Keratinocyte (primary cell): ENCODE results near the gene GIMD1. TPM values are rescaled to one million over a fixed set of nuclear protein-coding genes. Genes with fewer than 3 reads are reported as not detected.

Experiments used
- DNase-seq: peaks from one replicate; pipeline ENCODE4 v3.0.0-alpha.2; 2011; ENCODE audit warnings: low read depth, missing footprints, low spot score
- FAIRE-seq: peaks from 2 replicates; lab custom pipeline; 2011; peaks lifted over from hg19 to GRCh38; lab: Jason Lieb, UNC
- H2AFZ ChIP-seq: 2 replicates; pipeline ENCODE4 v1.6.0; 2012; ENCODE audit warnings: low read length, control low read depth, inconsistent platforms; ENCODE audit not compliant: control insufficient read depth
- H3K27ac ChIP-seq: 2 replicates; pipeline ENCODE4 v1.5.1; 2011; ENCODE audit warnings: low read length; ENCODE audit not compliant: control insufficient read depth, insufficient read depth
- H3K27me3 ChIP-seq: 3 replicates; pipeline ENCODE4 v1.6.0; 2011; ENCODE audit warnings: low read length; ENCODE audit not compliant: control insufficient read depth, insufficient read depth; ENCODE audit errors: extremely low read depth
- H3K36me3 ChIP-seq, 2 experiments: 2 replicates in 1 of 2; 3 replicates in 1 of 2; pipeline ENCODE4 v1.5.1; 2011; ENCODE audit warnings: low read length in 2 of 2, mild to moderate bottlenecking in 1 of 2; ENCODE audit not compliant: control insufficient read depth in 2 of 2, insufficient read depth in 2 of 2; ENCODE audit errors: extremely low read depth in 1 of 2
- H3K4me1 ChIP-seq: 3 replicates; pipeline ENCODE4 v1.5.1; 2011; ENCODE audit warnings: low read length; ENCODE audit not compliant: control insufficient read depth, insufficient read depth; ENCODE audit errors: extremely low read depth
- H3K4me2 ChIP-seq: 3 replicates; pipeline ENCODE4 v1.6.0; 2011; ENCODE audit warnings: low read depth, low read length; ENCODE audit not compliant: control insufficient read depth, insufficient read depth; ENCODE audit errors: extremely low read depth
- H3K4me3 ChIP-seq, 3 experiments: fragments of 200-600 bp in 1 of 3; sonication (generic) in 1 of 3; 2 replicates in 2 of 3; 3 replicates in 1 of 3; pipeline ENCODE4 v1.5.1; 2011 to 2016; ENCODE audit warnings: low read length in 3 of 3, mild to moderate bottlenecking in 3 of 3, control low read depth in 2 of 3, inconsistent platforms in 1 of 3, low read depth in 1 of 3, mixed read lengths in 1 of 3, mixed run types in 1 of 3, moderate library complexity in 1 of 3; ENCODE audit not compliant: control insufficient read depth in 2 of 3, insufficient read depth in 2 of 3; ENCODE audit errors: extremely low read depth in 1 of 3
- H3K79me2 ChIP-seq: 2 replicates; pipeline ENCODE4 v1.6.0; 2012; ENCODE audit warnings: low read length; ENCODE audit not compliant: control insufficient read depth, insufficient read depth
- H3K9ac ChIP-seq: 3 replicates; pipeline ENCODE4 v1.6.0; 2011; ENCODE audit warnings: low read length; ENCODE audit not compliant: control insufficient read depth, insufficient read depth; ENCODE audit errors: extremely low read depth
- H3K9me1 ChIP-seq: 3 replicates; pipeline ENCODE4 v1.6.0; 2011; ENCODE audit warnings: low read length; ENCODE audit not compliant: control insufficient read depth, insufficient read depth; ENCODE audit errors: extremely low read depth
- H3K9me3 ChIP-seq: 2 replicates; pipeline ENCODE4 v1.5.1; 2012; ENCODE audit warnings: low read depth, low read length; ENCODE audit not compliant: control insufficient read depth
- H4K20me1 ChIP-seq: 3 replicates; pipeline ENCODE4 v1.6.0; 2011; ENCODE audit warnings: low read length; ENCODE audit not compliant: control insufficient read depth, insufficient read depth; ENCODE audit errors: extremely low read depth
- CTCF ChIP-seq, 3 experiments: IDR thresholded peaks in 1 of 3; conservative IDR thresholded peaks in 1 of 3; optimal IDR thresholded peaks in 1 of 3; 2 replicates in 2 of 3; 3 replicates in 1 of 3; pipeline versions ENCODE3 to v1.5.1; 2011; ENCODE audit warnings: low read length in 3 of 3, mild to moderate bottlenecking in 3 of 3, moderate library complexity in 2 of 3, control low read depth in 1 of 3, inconsistent platforms in 1 of 3; ENCODE audit not compliant: insufficient read depth in 2 of 3; ENCODE audit errors: extremely low read depth in 1 of 3
- EZH2 ChIP-seq: IDR thresholded peaks from one replicate; pipeline ENCODE4 v1.6.1; 2012; ENCODE audit warnings: inconsistent platforms, mild to moderate bottlenecking, low read length, moderate library complexity
- dilution Hi-C: fragments of 300-500 bp; cut with MboI; formaldehyde crosslinking; loops from one replicate; pipeline ENCODE4 v1.7.0; 2020; ENCODE audit warnings: low sequenced_read_pairs; ENCODE audit not compliant: extremely low pct_ligation_motif_present
- polyA plus RNA-seq, 5 experiments: library from polyadenylated mRNA; depleted of rRNA in 3 of 5; stranded (reverse) in 3 of 5; stranded (forward) in 1 of 5; unstranded in 1 of 5; fragments of >200 nt; gene quantifications; 1 replicate in 1 of 5; 2 replicates in 3 of 5; 3 replicates in 1 of 5; pipeline versions ENCODE4 v1.2.1 to v1.2.3, GENCODE V29; 2011 to 2012; ENCODE audit warnings: missing spikeins in 2 of 5, low read depth in 1 of 5, low replicate concordance in 1 of 5

The GIMD1 gene
- polyA plus RNA-seq, 1 donor (not counting 4 experiments of a cell fraction or from before 2014, with no cell fraction given) = not detected

GRCh38 chr4:106339431-106339830 lies 29.1 kb downstream of the GIMD1 start:
- no peak overlapping the region for H3K4me2 ChIP-seq
- H3K36me3 ChIP-seq = peaks cover 4 to 12% of the 10 kb centered on the region in 2 experiments
- peaks cover 46% of the 10 kb centered on the region for H3K79me2 ChIP-seq
- H3K27ac ChIP-seq = no peak overlapping the region
- no peak for DNase-seq
- H2AFZ ChIP-seq = no peak overlapping the region
- no peaks in the 10 kb centered on the region for H4K20me1 ChIP-seq
- FAIRE-seq = no peak
- H3K27me3 ChIP-seq = no peaks in the 10 kb centered on the region
- H3K9ac ChIP-seq = no peak overlapping the region
- no peaks in the 10 kb centered on the region for H3K9me1 ChIP-seq
- no peaks in the 10 kb centered on the region for H3K9me3 ChIP-seq
- no peaks in the 10 kb centered on the region for H3K4me1 ChIP-seq
- TF ChIP-seq EZH2 (no peak), CTCF (optimal IDR thresholded peaks at IDR 0.05 in 1 of 3, IDR thresholded peaks at IDR 0.05 in 1 of 3, conservative IDR thresholded peaks at IDR 0.05 in 1 of 3; ENCODE audit: extremely low read depth in 1 of 3, insufficient read depth in 2 of 3, low read length in 3 of 3) (no peak)
- no peak overlapping the region for H3K4me3 ChIP-seq
- dilution Hi-C loops = no loop called here

DNA sequence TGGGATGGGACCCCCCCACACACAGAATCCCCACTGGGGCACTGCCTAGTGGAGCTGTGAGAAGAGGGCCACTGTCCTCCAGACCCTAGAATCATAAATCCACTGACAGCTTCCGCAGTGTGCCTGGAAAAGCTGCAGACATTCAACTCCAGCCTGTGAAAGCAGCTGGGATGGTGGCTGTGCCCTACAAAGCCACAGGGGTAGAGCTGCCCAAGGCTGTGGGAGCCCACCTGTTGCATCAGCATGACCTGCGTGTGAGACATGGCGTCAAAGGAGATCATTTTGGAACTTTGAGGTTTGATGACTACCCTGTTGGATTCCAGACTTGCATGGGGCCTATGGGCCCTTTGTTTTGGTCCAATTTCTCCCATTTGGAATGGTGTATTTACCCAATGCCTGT lies 29.9 kb downstream of the GIMD1 start:
- Histone ChIP-seq H3K4me2 (no peak overlapping the region), H3K36me3 (peaks cover 4 to 12% of the 10 kb centered on the region in 2 experiments), H3K27me3 (no peaks in the 10 kb centered on the region), H3K4me3 (no peak overlapping the region), H3K27ac (no peak overlapping the region), H3K79me2 (peaks cover 41% of the 10 kb centered on the region), H3K9me3 (no peaks in the 10 kb centered on the region), H3K9ac (no peak overlapping the region), H2AFZ (no peak overlapping the region), H4K20me1 (no peaks in the 10 kb centered on the region), H3K4me1 (no peaks in the 10 kb centered on the region), H3K9me1 (no peaks in the 10 kb centered on the region)
- FAIRE-seq (no peak), DNase-seq (no peak)
- TF ChIP-seq CTCF (optimal IDR thresholded peaks at IDR 0.05 in 1 of 3, IDR thresholded peaks at IDR 0.05 in 1 of 3, conservative IDR thresholded peaks at IDR 0.05 in 1 of 3; ENCODE audit: extremely low read depth in 1 of 3, insufficient read depth in 2 of 3, low read length in 3 of 3) (no peak), EZH2 (no peak)
- dilution Hi-C loops = no loop called here
